NCI-H2081 treated with DMSO at 0.1 percent for 48 hours (cell line): Measurements from ENCODE around the gene HCN3.

Experiments
- DNase-seq: peaks from one replicate; lab custom pipeline; 2025; lab: John Stamatoyannopoulos, UW

Gene HCN3

DNA sequence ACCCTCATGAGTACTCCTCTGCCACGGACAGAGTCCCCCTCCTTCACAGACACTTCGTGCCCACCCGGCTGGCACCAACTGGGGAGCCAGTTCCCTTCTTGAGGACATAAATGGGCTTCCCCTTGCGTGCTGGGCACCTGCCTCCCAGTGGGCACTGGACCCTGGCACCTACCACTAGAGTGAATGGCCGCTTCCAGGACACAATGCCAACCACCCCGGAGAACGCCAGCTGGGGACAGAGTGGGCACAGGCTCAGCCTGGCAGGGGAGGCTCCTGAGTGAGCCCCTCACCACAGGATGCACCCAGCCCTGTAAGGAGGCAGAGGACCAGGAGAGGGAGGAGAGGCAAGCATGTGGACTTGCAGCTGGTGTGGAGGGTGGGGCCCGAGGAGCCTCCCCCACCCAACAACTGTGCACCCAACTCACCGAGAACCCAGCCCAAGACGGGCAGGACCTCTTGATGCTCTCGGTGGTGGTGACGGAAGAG lies 23.0 kb upstream of the HCN3 start:
- DNase-seq: no peak

DNA sequence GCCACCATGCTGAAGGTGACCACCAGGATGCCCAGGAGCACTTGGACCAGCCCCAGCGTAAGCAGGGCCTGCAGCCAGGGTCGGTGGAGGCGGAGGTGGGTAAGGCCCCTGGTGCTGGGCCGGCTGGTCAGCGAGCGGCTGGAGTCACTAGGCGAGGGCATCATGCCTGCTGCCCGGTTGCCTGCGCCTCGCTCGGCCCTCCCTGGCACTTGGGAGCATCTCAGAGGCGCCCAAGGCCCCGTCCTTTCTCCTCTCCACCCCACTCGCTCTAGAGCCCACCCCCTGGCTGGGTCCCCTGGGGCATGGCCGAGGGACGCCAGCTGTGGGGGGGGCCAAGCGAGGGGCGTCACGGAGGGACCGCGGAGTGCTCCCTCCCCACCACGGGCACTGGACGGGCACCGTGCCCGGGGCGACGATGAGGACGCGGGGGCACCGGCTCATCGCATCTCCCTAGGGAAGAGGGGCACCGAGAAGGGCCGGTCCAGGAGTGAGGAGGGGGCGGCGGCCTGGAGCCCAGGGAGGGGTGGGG lies 22.5 kb upstream of the HCN3 start:
- DNase-seq: no peak

DNA sequence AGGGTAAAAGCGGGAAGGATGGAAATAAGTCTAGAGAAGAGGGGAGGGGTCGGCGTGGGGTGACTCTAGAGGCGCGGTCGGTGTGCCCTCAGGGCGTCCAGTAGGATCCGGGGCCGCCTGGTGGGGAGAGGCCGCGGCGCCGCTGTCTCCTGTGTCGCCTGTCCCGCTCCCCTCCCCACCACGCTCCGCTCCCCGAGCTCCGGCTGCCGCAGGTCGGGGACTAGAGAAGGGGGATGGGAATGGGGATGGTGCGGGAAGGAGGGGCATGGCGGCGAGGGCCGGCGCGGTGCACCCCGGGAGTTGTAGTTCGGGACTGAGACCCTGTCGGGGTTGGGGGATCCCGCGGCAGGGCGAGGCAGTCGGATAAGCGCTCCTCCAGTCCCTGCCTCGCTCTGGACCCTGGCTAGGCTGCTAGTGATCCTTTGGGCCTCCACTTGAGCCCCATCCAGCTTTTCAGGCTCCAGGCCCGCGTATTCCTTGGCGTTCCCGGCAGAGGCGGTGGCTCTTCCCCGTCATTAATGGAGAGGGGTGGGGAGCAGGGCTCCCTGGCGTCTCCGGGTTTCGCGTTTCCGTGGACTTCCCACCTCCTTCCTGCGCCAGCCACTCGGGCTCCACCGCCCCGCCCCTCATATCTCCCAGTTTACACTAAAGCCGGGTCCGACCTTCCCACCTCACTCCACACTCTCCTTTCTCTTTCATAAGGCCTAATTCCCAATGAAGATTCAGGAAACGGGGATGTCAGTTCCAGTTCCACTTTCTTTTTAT lies 21.8 kb upstream of the HCN3 start, which contains the start of gene ENTREP3:
Gene ENTREP3, minus strand, starts transcription at position 241 of the 765 bp plus-strand sequence. CDS start 606 bp downstream, outside the sequence.
- DNase-seq: peak; percentile 48

DNA sequence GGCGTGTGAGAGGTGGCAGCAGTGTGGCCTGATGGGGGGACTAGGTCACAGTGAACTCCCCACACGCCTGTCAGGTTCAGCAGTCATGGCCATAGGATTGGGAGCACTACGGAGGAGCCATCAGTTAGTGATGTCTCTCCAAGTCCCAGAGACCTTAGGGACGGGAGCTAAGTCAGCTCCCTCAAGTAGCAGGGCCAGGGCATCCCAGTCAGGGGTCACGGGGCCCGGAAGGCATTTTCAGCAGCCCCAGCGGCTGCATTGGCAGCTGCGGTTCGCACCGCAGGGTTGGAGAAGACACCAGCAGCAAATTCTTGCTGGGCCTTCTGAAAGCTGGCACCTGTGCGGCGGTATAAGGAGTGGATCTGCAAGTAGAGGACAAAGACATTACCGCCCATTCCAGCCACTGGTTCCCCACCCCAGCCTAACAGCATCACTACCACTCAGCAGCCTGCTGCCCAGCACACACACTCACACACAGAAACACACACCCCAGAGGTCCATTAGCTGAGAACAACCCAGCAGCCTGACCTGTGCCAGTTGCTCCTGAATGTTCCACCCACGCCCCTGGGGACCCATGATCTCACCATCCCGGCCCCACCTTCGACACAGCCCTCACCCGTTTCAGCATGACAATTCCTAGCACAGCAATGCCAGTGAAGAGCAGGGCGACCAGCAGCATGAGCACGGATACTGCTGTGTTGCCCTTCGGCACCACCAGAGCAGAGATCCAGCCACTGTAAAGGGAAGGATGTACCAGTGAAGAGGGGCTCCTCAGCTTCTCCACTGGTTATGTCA lies 21.0 kb upstream of the HCN3 start:
- DNase-seq: no peak

DNA sequence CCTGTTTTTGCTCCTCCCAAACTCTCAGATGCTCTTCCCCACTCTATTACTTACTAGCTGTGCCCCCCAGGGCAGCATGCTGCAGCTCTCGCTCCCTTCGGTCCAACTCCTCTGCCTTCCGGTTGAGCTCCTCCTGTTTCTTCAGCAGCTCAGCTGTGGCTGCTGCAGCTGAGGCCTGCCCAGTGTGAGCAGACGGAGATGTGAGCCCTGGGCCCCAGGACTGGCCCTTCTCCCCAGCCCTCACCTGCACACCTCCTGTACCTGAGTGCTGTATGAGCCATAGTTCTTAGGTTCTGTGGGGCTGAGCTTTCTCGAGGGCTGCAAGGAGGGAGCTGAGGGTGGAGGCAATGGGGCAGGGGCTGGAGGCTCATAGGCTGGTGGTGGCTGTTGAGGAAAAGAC lies 17.0 kb upstream of the HCN3 start:
- DNase-seq: no peak

DNA sequence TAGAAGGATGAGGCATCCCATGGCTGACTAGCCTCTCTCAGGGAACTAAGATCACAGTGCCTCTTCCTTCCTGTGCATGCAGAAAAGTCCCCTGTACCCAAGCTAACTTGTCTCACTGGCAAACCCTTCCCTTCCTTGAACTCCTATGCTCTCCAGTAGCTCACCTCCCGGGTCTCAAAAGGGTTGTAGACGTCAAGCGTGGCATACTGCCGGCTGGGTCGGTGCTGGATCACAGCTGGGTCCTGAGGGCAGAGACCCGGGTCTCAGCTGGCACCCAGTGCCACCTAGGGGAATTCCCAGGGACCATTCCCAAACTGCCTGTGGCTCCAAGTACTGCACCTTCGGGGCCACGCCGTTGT lies 15.8 kb upstream of the HCN3 start:
- DNase-seq: no peak

DNA sequence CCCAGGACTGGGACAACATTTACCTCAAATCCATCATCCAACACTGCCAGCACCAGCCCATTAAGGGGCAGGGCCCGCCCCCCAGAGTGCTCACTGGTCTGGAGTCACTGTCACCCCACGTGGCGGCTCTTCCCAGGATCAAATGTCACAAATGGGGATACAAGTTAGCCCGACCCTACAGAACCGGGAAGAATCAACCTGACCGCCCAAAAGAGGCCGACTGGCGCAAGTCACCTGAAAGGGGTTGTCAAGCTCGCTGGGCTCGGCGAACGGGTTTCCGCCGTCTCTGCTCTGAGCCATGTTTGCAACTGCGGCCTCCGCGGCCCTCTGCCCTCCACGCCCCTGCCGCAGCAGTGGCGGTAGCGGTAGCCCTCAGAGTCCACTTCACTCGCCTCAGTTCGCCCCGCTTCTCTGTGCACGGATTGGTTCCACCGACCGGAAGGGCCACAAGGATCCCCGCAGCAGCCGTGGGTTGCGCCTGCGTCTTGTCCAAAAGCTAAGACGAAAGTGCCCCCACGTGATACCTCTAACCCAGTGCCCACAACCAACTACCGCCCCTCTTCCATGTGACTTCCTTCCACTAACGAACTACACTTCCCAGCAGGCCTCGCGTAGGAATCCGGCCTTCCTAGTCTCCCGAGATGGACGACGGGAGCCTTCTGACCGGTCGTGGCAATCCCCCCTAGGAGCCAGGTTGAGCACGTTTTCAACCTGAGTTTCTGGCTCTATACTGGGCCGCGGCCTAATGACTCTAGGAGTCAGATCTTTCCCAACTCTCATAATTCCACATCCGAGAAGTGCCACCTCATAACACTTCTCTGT lies 15.2 kb upstream of the HCN3 start, which contains the start of gene SCAMP3:
Gene SCAMP3, minus strand, starts transcription at position 509 of the 822 bp plus-strand sequence. Its CDS starts 209 bp downstream, at position 300.
- peak; percentile 96 for DNase-seq

DNA sequence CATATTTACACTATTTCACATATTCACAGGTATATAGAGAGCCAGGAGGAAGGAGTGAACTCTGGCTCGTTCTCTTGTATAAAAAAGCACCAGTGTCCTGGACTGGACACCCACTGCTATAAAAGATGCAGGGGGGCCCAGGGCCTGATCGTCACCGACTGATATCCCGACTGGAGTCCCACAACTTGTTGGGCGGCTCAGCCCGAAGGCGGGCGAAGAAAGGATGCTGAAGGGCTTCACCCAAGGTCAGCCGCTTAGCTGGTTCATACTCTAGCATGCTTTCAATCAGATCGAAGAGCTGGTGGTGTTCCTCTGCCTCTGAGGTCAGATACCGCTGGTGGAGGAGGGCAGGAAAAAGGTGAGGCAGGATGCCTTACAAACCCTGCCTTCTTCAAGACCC lies 14.2 kb upstream of the HCN3 start:
- no peak for DNase-seq

DNA sequence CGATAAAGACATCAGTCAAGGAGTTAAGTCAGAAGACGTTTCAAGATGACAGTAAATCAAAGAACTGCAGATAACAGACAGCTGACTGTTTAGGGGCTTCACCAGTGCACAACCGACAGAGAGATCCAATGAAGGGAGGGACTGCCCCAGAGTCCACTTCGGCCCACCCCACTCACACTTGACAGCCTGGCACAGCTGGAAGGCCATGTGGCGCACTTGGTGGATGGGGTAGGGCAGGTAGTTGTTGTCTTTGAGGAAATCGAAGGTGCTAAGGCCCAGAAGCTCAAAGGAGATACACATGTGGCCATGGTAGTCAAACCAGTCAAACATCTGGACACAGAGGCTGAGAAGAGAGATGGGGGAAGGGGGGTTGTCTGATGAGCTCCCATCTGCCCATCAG lies 10.7 kb upstream of the HCN3 start:
- no peak for DNase-seq

DNA sequence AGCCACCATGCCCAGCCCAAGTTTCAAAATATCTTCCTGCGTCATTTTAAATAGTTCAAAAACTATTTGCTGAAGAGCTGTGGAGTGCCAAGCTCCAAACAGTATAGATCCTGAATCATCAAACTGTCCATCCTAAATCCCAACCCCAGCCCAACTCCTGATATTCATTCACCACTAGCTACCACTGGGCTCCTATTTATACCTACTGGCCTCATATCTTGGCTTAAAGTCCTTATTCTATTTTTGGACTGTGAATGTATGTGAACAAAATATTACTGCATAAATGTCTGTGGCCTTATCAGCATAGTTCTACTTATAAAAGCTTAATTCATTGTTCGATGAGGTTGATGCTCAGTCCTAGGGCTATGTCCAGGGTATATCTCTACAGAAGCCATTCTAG lies 9.9 kb upstream of the HCN3 start:
- DNase-seq: no peak

DNA sequence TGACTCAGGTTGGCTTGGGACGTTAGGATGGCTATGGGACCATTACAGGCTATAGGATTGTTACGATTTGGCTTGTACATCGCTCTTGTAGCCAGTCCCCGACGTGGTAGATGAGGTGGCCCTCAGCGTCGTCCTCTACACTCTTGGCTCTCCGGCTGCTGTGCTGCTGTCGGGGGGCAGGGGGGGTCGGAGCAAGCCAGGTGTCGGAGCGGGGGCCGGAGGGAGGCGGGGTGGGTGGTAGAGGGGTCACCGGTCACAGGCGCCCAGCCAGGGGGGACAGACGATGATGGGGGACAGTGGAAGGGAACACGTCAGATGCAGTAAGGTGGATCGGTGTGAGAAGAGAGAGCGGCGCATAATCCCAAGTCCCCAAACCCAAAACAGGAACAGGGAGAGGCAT lies 8.6 kb upstream of the HCN3 start:
- DNase-seq: no peak

DNA sequence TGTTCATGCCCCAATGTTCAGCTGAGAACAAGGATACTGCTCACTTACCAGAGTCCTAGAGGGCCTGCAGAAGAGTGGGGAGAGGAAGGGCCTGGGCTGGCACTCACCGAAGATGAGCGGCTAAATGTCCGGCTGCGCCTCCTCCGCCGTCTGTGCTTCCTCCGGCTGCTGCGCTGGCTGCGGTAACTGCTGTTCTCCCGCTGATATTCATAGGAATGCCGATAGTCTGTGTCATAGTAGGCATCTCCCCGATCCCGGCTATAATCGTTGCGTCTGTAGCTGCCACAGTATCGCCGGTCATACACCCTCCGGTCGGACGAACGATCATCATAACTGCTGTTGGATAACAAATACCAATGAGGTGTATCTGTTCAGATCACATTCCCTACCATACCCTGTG lies 7.9 kb upstream of the HCN3 start:
- DNase-seq: no peak

DNA sequence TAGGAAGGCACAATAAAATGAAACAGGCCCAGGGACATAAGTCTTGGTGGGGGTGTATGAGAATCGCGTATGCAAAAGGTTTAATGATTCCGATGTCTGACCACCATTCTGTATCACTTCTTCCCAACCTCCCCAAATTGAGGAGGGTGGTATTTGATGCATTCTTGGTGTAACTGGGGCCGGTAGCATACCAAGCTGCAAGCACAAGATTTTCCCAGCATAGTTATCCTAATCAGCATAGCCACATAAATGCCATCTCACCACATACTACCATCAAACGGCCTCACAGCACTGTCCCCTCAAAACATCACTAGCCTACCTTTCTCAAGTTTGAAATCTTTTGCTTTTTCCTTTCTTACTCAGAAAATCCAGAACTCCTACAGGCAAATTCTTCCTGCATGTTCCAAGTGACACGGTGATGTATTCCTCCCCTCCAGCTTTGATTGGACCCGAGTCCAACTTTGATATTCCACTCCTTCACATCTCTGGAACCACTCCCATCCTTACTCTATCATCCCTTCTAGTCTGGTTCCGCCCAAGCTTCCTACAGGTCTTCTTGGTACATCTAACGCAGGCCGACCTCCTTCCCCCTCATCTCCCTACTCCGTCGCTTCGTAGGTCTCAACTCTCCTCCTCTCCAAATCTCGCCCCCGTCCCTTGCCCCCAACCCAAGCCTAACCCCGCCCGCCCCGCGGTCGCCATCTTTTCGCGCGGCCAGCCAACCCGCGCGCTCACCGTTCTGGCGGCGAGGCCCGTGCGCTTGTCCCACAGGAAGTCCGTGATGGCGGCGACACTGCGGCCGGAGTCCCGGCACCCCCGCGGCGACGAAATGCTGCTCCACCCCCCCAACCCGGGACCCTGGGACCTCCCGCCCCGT lies 4.6 kb upstream of the HCN3 start:
- no peak for DNase-seq

DNA sequence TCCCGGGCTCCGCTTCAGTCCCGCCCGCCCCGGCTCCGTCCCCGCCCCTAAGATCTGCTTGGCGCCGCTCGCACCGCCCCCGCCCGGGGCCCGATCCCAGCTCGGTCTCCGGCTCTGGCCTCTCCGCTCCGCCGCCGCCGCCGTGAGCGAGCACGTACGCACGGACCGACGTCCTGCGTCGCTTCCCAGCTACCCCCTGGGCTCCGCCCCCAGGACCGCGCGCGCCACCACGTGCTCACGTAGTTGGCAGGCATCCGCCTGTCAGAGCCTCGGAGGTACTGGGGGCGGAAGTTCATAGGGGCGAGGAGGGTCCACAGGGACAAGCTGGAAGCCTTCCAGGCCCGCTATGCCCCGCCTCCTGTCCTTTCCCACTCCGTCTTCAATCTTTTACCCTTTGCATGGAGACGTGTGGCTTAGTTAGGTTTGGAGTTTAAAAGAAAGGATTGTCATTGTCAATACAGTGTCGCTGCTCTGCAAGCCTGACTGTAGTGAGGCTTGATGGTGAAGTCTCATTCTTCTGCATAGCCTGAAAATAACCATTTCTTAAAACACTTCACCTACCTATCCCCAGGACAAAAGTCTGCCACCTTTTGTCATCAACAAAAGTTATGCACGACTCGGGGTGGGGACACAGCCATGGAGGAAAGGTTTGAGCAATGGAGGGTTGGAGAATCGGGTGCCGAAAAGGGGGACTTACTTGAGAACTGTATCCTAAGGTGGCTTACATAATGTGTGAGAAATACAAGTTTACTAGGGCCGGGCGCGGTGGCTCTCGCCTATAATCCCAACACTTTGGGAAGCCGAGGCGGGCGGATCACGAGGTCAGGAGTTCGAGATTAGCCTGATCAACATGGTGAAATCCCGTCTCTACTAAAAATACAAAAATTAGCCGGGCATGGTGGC lies 3.7 kb upstream of the HCN3 start, which contains the start of gene CLK2:
Gene CLK2, minus strand, starts transcription at position 162 of the 903 bp plus-strand sequence. CDS start 2,527 bp downstream, outside the sequence.
- DNase-seq: peak; percentile 94

DNA sequence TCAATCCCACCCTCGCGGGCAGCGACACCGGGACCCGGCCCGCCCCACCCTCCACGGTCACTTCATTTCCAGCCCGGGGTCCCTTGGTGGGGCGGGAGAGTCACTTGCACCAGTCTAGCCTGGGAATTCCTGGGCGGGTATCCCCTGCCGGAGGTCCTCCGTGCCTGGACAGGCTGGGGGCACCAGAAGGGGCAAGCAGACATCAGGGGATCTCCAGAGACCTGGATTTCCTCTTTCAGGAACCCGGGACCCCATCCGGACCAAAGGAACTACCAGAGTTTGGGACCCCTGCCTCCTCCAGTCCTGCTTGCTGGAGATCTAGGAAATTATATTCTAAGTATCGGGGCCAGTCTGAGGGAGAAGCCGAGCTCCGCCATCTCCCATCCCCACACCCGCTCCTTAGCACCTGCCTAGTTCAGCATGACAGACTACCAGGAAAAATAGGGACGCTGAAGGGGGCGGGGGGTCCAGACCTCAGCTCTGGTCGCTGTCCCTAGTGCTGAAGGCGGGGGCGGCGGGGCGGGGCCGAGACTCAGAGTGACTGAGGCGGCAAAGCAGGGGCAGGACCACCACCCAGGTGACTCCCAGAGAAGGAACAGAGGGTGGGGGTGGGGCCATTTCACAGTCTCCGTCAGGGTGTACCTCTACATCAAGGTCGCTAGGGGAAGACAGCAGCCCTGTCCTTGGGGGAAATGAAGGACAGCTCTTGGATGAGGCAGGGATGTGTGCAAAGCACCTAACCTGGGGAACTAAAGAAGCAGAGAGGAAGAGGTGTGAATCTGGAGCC lies 832 bp downstream of the HCN3 start:
- peak; percentile 11 for DNase-seq

DNA sequence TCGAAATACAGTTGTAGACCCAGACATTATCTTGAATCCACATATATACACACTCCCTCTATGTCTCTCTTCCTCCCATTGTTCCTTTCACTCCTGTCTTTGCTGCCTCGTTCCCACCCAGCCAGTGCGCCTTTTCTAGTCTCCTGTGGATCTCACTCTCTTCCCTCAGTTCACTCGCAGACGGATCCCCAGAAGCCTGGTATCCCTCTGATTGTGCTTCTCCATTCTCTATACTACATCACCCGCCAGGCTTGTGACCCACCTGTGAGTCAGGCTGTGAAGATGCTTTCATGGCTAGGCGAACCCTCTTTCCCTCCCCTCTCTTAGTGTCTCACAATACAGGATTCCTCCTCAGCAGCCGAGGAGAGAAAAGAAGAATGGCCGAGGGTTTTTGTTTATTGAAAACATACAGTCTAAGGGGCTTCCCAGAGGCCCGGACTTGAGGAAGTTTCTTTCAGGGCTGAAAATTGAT lies 1.5 kb downstream of the HCN3 start:
- no peak for DNase-seq

DNA sequence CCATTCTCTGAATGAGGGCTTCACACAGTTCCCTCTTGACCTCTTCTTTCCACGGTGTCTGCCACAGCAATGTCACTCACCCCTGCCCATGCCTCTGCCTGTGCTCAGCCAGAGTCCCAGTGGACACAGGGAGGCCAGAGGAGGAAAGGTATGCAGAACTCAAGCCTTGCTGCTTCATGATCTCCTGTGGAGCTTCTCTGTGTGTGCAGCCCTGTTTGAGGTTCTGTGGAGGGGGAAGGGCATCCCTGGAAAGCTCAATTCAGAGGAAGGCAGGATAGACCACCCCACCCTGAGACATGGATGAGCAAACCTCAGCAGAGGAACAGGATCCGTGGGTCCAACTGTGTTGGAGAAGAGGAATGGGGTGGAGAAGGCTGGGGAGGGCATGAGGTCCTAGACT lies 2.0 kb downstream of the HCN3 start:
- DNase-seq: no peak

DNA sequence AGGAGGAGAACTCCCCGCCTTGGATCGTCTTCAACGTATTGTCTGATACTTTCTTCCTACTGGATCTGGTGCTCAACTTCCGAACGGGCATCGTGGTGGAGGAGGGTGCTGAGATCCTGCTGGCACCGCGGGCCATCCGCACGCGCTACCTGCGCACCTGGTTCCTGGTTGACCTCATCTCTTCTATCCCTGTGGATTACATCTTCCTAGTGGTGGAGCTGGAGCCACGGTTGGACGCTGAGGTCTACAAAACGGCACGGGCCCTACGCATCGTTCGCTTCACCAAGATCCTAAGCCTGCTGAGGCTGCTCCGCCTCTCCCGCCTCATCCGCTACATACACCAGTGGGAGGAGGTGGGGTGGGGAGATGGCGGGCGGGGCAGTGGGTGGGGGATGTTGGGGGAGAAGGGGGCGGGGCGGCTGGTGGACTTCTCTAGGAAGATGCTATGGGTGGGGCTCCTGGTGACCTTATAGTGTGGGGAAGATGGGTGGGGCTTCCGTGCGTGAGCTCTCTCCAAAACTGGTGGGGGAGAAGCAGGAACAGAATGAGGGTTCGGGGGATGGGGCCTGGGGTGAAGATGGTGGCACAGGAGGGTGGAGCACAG lies 5.3 kb downstream of the HCN3 start:
- no peak for DNase-seq
